HepG2 (cell line): ENCODE results near the gene DDHD1. TPM values are rescaled to one million over a fixed set of nuclear protein-coding genes. Genes with fewer than 3 reads are reported as not detected.

Experiments used
- ARID2 ChIP-seq: sonication (generic); formaldehyde crosslinking; IDR thresholded peaks from 2 replicates; pipeline ENCODE4 v1.8.1; 2022; ENCODE audit warnings: mild to moderate bottlenecking, missing genetic modification reagents, borderline replicate concordance
- GATA4 ChIP-seq: sonication (generic); IDR thresholded peaks from 2 replicates; pipeline ENCODE4 v1.6.1; 2016; ENCODE audit warnings: antibody characterized with exemption, low read depth, borderline replicate concordance
- GTF2F1 ChIP-seq: fragments of 150-350 bp; IDR thresholded peaks from 2 replicates; pipeline ENCODE4 v1.6.1; 2014; ENCODE audit warnings: low read length
- TBP ChIP-seq: sonication (generic); formaldehyde crosslinking; IDR thresholded peaks from 2 replicates; pipeline ENCODE4 v1.5.0; 2020; ENCODE audit warnings: missing genetic modification reagents
- ZFP36L1 ChIP-seq: sonication (generic); formaldehyde crosslinking; IDR thresholded peaks from 2 replicates; pipeline ENCODE4 v1.8.0; 2022; ENCODE audit warnings: mild to moderate bottlenecking, missing genetic modification reagents, moderate library complexity
- ZNF274 ChIP-seq: sonication (generic); formaldehyde crosslinking; IDR thresholded peaks from 2 replicates; pipeline ENCODE4 v1.5.1; 2020; ENCODE audit warnings: mild to moderate bottlenecking, missing genetic modification reagents
- ZNF530 ChIP-seq: sonication (generic); formaldehyde crosslinking; IDR thresholded peaks from 2 replicates; pipeline ENCODE4 v1.5.0; 2020; ENCODE audit warnings: low read depth, mild to moderate bottlenecking, missing genetic modification reagents
- ZNF577 ChIP-seq: sonication (generic); formaldehyde crosslinking; IDR thresholded peaks from 2 replicates; pipeline ENCODE4 v1.4.0; 2020; ENCODE audit warnings: mild to moderate bottlenecking, low read depth, missing genetic modification reagents, borderline replicate concordance
- ZNF616 ChIP-seq: sonication (generic); formaldehyde crosslinking; IDR thresholded peaks from 2 replicates; pipeline ENCODE4 v1.5.0; 2020; ENCODE audit warnings: low read depth, mild to moderate bottlenecking, missing genetic modification reagents
- ZNF883 ChIP-seq: sonication (generic); formaldehyde crosslinking; IDR thresholded peaks from 2 replicates; pipeline ENCODE4 v1.5.1; 2020; ENCODE audit warnings: mild to moderate bottlenecking, missing genetic modification reagents; ENCODE audit errors: not compliant biosample characterization
- ZSCAN22 ChIP-seq: sonication (generic); formaldehyde crosslinking; IDR thresholded peaks from 2 replicates; pipeline ENCODE4 v1.4.0; 2020; ENCODE audit warnings: mild to moderate bottlenecking, missing genetic modification reagents
- polyA plus RNA-seq, 8 experiments: library from polyadenylated mRNA; depleted of rRNA in 3 of 8; stranded (reverse) in 7 of 8; unstranded in 1 of 8; fragments of >200 nt; fragmentation: Illumina TruSeq in 4 of 8; extraction: Trizol in 4 of 8; gene quantifications; 2 replicates each; pipeline versions ENCODE4 v1.2.1 to v1.2.3, GENCODE V29; 2011 to 2016; ENCODE audit warnings: low read depth in 4 of 8, missing spikeins in 1 of 8, mixed read lengths in 1 of 8; ENCODE audit not compliant: insufficient read depth in 1 of 8
- total RNA-seq, 5 experiments: library from RNA; depleted of rRNA; stranded (reverse); fragments of >200 nt; fragmentation: Illumina TruSeq; extraction: Trizol; gene quantifications; 2 replicates each; pipeline ENCODE4 v1.2.3, GENCODE V29; 2016; ENCODE audit warnings: low read depth in 1 of 5
- TF ChIP-seq, protein P1 (sequence below): sonication (generic); formaldehyde crosslinking; IDR thresholded peaks from 2 replicates; pipeline ENCODE4 v1.8.0; 2023; ENCODE audit warnings: mild to moderate bottlenecking, missing genetic modification reagents
- TF ChIP-seq, protein P2 (sequence below): sonication (generic); formaldehyde crosslinking; IDR thresholded peaks from 2 replicates; pipeline ENCODE4 v1.4.0; 2020; ENCODE audit warnings: missing genetic modification reagents, borderline replicate concordance
- TF ChIP-seq, protein P3 (sequence below), 2 experiments: fragments of 450-650 bp in 1 of 2; sonication (generic) in 1 of 2; formaldehyde crosslinking in 1 of 2; IDR thresholded peaks; 2 replicates each; pipeline versions ENCODE4 v1.6.1 to v1.8.0; 2016 to 2022; ENCODE audit warnings: antibody characterized with exemption in 1 of 2, mild to moderate bottlenecking in 1 of 2, missing genetic modification reagents in 1 of 2

DDHD1 gene
- total and polyA plus RNA-seq, 2 of the 13 experiments (the other 11 are each of a cell fraction or from before 2014, with no cell fraction given) = 4.6 to 8.3 TPM

DNA sequence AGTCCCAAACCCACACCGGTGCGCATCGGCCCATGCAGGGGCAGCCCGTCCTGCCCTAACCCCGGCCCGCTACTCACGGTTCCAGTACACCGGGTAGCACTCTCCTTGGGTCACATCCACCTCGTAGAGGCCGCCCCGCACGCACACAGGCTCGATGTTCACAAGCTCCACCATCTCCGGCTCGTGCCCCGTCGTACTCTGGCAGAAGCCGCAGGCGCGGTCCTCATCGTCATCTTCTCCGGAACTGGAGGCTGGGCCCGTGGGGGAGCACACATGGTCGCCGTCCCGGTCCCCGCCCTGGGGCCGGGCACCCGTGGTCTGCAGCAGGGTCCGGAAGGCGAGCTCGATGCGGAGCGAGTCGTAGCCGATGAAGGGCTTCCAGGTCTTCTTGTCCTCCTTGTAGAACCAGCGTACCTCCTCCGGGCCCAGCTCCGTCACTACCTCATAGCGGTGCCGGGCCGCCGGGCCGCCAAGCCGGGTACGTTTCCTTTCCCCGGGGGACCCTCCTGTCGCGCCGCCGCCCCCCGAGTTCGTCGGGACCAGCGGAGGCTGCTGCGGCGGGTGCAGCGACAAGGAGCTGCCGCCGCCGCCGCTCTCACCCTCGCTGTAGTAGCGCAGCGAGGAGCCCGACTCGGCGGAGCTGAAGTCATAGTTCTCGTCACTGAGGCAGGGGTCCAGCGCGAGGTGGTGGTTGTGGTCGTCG lies 788 bp downstream of the DDHD1 start (continued):
- TF ChIP-seq, protein P1, sequence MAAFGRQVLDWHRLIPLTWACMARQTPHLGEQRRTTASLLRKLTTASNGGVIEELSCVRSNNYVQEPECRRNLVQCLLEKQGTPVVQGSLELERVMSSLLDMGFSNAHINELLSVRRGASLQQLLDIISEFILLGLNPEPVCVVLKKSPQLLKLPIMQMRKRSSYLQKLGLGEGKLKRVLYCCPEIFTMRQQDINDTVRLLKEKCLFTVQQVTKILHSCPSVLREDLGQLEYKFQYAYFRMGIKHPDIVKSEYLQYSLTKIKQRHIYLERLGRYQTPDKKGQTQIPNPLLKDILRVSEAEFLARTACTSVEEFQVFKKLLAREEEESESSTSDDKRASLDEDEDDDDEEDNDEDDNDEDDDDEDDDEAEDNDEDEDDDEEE (CRISPR knock-in tag) = peak; percentile 75; the same call in 1 of the 2 replicates
- no peak for TF ChIP-seq GATA4
- TF ChIP-seq, protein P2, sequence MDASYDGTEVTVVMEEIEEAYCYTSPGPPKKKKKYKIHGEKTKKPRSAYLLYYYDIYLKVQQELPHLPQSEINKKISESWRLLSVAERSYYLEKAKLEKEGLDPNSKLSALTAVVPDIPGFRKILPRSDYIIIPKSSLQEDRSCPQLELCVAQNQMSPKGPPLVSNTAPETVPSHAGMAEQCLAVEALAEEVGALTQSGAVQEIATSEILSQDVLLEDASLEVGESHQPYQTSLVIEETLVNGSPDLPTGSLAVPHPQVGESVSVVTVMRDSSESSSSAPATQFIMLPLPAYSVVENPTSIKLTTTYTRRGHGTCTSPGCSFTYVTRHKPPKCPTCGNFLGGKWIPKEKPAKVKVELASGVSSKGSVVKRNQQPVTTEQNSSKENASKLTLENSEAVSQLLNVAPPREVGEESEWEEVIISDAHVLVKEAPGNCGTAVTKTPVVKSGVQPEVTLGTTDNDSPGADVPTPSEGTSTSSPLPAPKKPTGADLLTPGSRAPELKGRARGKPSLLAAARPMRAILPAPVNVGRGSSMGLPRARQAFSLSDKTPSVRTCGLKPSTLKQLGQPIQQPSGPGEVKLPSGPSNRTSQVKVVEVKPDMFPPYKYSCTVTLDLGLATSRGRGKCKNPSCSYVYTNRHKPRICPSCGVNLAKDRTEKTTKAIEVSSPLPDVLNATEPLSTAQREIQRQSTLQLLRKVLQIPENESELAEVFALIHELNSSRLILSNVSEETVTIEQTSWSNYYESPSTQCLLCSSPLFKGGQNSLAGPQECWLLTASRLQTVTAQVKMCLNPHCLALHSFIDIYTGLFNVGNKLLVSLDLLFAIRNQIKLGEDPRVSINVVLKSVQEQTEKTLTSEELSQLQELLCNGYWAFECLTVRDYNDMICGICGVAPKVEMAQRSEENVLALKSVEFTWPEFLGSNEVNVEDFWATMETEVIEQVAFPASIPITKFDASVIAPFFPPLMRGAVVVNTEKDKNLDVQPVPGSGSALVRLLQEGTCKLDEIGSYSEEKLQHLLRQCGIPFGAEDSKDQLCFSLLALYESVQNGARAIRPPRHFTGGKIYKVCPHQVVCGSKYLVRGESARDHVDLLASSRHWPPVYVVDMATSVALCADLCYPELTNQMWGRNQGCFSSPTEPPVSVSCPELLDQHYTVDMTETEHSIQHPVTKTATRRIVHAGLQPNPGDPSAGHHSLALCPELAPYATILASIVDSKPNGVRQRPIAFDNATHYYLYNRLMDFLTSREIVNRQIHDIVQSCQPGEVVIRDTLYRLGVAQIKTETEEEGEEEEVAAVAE (CRISPR knock-in tag) = no peak
- TF ChIP-seq ZNF883 (CRISPR knock-in tag) = peak; percentile 25
- TF ChIP-seq TBP (CRISPR knock-in tag) = no peak
- peak; percentile 64; the same call in 1 of the 2 replicates for TF ChIP-seq ZNF274 (CRISPR knock-in tag)
- TF ChIP-seq ZNF577 (CRISPR knock-in tag) = no peak
- TF ChIP-seq ZNF616 = 0 out of 2 replicates have a peak, but pooled peaks have one; percentile 46
- no peak for TF ChIP-seq ZFP36L1
- TF ChIP-seq GTF2F1 = no peak
- 0 out of 2 replicates have a peak, but pooled peaks have one; percentile 34 for TF ChIP-seq ZNF530 (CRISPR knock-in tag)
- TF ChIP-seq, protein P3, sequence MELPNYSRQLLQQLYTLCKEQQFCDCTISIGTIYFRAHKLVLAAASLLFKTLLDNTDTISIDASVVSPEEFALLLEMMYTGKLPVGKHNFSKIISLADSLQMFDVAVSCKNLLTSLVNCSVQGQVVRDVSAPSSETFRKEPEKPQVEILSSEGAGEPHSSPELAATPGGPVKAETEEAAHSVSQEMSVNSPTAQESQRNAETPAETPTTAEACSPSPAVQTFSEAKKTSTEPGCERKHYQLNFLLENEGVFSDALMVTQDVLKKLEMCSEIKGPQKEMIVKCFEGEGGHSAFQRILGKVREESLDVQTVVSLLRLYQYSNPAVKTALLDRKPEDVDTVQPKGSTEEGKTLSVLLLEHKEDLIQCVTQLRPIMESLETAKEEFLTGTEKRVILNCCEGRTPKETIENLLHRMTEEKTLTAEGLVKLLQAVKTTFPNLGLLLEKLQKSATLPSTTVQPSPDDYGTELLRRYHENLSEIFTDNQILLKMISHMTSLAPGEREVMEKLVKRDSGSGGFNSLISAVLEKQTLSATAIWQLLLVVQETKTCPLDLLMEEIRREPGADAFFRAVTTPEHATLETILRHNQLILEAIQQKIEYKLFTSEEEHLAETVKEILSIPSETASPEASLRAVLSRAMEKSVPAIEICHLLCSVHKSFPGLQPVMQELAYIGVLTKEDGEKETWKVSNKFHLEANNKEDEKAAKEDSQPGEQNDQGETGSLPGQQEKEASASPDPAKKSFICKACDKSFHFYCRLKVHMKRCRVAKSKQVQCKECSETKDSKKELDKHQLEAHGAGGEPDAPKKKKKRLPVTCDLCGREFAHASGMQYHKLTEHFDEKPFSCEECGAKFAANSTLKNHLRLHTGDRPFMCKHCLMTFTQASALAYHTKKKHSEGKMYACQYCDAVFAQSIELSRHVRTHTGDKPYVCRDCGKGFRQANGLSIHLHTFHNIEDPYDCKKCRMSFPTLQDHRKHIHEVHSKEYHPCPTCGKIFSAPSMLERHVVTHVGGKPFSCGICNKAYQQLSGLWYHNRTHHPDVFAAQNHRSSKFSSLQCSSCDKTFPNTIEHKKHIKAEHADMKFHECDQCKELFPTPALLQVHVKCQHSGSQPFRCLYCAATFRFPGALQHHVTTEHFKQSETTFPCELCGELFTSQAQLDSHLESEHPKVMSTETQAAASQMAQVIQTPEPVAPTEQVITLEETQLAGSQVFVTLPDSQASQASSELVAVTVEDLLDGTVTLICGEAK (IDR thresholded peaks at IDR 0.05) = no peak
- TF ChIP-seq, protein P3 (CRISPR knock-in tag; IDR thresholded peaks at IDR 0.05) = no peak
- TF ChIP-seq ARID2 (CRISPR knock-in tag) = 0 out of 2 replicates have a peak, but pooled peaks have one; percentile 64
- no peak for TF ChIP-seq ZSCAN22 (CRISPR knock-in tag)
